Stimulated activated CD4-positive, alpha-beta T cell treated with anti-CD3 and anti-CD28 coated beads, Interleukin-1b, Interleukin-23, amount 100 ng/mL, for 1 hour (primary cell): Measurements from ENCODE around the gene LAMA2.

ENCODE experiments used
- DNase-seq, 2 donors: peaks; one replicate each; pipeline ENCODE4 v3.0.0-alpha.2; 2020; ENCODE audit warnings: low read depth in 2 of 2

LAMA2 gene

GRCh38 chr6:129360682-129360955 is 477.7 kb downstream of the LAMA2 start:
- DNase-seq, result no peak

GRCh38 chr6:129364037-129364436 is 481.1 kb downstream of the LAMA2 start:
- DNase-seq, result no peak

- DNase-seq, result no peak
These were observed 481.8 kb downstream of the LAMA2 start for GRCh38 chr6:129364767-129365166.

- DNase-seq, result no peak
These were observed 485.1 kb downstream of the LAMA2 start for GRCh38 chr6:129368076-129368475.

- no peak for DNase-seq
These were observed 486.0 kb downstream of the LAMA2 start for GRCh38 chr6:129368970-129369369.

- no peak for DNase-seq
These were observed 486.8 kb downstream of the LAMA2 start for GRCh38 chr6:129369737-129370136.

- DNase-seq, result peak in 1 of 2 donors; percentile 15
These were observed 487.5 kb downstream of the LAMA2 start for GRCh38 chr6:129370268-129370916.

- DNase-seq, result no peak
These were observed 498.9 kb downstream of the LAMA2 start for GRCh38 chr6:129381885-129382284.

GRCh38 chr6:129382916-129383315 is 500.0 kb downstream of the LAMA2 start:
- DNase-seq, result no peak

- DNase-seq, result no peak
These were observed 502.2 kb downstream of the LAMA2 start for GRCh38 chr6:129385117-129385516.

- no peak for DNase-seq
These were observed 508.0 kb downstream of the LAMA2 start for GRCh38 chr6:129390900-129391299.

GRCh38 chr6:129393654-129394053 is 510.7 kb downstream of the LAMA2 start:
- no peak for DNase-seq

GRCh38 chr6:129398764-129399163 is 515.8 kb downstream of the LAMA2 start:
- DNase-seq, result no peak

GRCh38 chr6:129402244-129402643 is 519.3 kb downstream of the LAMA2 start:
- no peak for DNase-seq

- DNase-seq, result no peak
These were observed 528.2 kb downstream of the LAMA2 start for GRCh38 chr6:129411092-129411491.

- DNase-seq, result no peak
These were observed 533.5 kb downstream of the LAMA2 start for GRCh38 chr6:129416337-129416990.

- DNase-seq, result no peak
These were observed 534.6 kb downstream of the LAMA2 start for GRCh38 chr6:129417416-129418086.

- DNase-seq, result no peak
These were observed 536.4 kb downstream of the LAMA2 start for GRCh38 chr6:129419324-129419723.

GRCh38 chr6:129426343-129426742 is 543.4 kb downstream of the LAMA2 start:
- no peak for DNase-seq

- DNase-seq, result no peak
These were observed 547.0 kb downstream of the LAMA2 start for GRCh38 chr6:129429956-129430355.

GRCh38 chr6:129432738-129433137 is 549.8 kb downstream of the LAMA2 start:
- DNase-seq, result no peak

- DNase-seq, result no peak
These were observed 551.2 kb downstream of the LAMA2 start for GRCh38 chr6:129434091-129434490.

GRCh38 chr6:129440691-129441090 is 557.8 kb downstream of the LAMA2 start:
- no peak for DNase-seq
